HG02870 (cell line): ENCODE results near the gene BAIAP2.

Source experiments
- ATAC-seq: cut with Tn5 transposase; IDR thresholded peaks from one replicate; pipeline ENCODE4 v1.9.1; 2021; ENCODE audit warnings: mild to moderate bottlenecking, moderate library complexity; ENCODE audit not compliant: unreplicated experiment

The BAIAP2 gene

DNA sequence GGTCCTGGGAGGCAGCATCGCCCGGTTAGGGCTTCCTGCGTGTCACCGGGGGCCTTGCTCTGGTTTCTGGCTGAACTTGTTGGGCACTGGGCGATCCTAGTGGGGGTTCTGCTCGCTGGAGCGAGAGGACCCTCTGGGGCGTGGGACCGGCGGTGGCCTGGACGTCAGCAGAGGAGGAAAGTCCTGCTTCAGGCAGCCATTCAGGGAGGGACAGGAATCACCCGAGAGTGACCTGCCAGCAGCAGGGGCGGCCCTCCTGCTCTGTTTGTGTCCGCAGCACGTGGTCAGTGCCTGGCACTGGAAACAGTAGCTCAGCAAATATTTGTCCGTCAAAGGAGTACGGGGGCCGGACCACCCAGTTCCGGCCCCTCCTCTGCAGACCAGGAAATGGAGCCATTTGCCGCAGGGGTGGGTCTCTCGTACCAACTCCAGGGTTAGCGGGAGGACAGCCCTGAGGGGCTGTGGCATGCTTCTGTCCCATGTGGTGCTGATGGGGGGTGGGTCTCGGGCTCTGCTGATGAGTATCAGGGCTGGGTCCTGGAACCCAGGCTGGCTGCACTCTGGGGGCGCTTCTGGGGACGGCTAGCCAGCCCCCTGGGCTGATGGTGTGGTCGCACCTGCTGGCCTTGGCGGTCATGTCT is 48.3 kb downstream of the BAIAP2 start:
- no peak for ATAC-seq

DNA sequence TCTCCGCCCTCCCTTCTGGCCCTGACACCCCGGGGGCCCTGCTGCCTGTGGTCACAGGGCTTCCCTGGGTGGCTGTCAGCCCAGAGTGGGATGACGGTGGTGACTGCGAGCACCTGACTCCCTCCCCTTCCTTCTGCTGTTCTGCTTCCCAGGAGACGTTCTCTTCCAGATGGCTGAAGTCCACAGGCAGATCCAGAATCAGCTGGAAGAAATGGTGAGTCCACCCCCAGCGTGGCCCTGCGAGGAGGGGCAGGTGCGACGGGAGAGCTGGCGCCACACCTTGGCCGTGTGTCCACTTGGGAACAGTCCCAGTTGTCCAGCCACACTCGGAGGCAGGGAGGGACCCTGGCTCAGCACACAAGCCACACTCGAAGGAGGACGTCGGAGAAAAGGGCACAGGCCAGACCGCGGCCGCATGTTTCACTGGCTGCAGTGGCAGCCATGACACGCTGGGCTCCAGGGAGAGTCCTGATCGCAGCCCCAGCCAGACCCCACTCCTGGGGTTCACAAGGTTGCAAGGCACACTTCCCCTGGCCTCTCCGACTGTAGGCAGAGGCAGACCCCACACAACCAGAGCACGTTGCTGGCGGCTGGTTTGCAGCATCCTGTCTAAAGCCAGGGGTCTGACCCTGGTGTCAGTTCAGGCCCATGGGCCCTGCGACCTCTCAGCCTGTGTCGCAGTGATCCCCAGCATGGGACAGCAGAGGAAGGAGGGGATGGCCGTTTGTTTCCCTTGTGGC is 49.9 kb downstream of the BAIAP2 start:
- no peak for ATAC-seq

DNA sequence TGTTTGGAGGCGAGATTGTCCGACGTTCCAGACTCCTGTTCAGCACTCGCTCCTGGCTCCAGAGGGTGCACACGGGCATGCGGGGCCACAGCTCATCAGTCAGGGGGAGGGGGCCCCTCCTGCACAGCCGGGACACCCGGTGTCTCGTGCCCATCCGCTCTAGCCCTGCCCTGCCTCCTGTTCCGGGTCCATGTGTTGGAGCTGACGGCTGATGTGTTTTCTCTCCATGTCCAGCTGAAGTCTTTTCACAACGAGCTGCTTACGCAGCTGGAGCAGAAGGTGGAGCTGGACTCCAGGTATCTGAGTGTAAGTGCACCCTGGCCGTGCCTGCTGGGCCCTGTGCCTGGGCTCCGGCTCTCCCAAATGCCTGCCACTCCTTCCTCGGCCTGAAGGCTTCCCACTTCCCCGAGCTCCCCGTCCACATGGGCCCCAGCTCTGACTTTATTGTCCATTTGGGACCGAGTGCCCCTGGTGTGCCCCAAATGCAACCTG is 50.5 kb downstream of the BAIAP2 start:
- ATAC-seq: no peak

- ATAC-seq: no peak
Measured at GRCh38 chr17:81086789-81087551, 52.0 kb downstream of the BAIAP2 start.

DNA sequence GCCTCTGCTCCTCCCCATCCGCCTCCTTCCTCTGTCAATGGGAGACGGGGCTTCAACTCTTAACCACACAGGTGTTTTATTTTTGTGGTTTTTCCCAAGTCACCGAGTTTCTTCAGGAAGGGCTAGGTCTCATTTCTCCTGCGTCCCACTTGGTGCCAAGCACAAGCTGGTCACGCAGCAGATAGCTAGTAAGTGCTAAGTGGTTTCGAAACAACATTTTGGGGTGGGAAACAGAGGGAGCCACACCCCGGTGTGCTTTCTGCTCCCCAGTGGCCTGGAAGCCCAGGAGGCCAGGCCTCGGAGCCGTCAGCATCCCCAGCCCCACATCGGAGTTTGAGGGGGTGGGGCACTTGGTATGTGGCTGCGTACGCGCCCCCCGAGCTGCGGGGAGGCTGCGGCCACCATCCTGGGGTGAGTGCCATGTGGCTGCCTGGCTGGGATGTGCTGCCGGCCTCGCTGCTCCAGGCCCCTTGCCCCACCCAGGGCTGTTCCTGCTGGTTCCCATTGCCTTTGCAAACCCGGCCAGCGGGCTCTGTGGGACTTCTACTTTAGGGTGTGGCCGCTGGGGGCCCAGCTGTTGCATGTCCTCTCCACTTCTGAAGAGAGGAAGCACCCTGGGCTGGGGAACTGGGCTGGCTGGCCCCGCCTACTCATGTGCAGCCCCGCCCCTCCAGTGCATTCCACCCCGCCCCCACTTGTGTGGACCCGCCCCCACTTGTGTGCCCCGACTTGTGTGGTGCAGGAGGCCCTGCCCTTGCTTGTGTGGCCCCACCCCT is 55.6 kb downstream of the BAIAP2 start:
- no peak for ATAC-seq

GRCh38 chr17:81091154-81091553 is 56.2 kb downstream of the BAIAP2 start:
- no peak for ATAC-seq

GRCh38 chr17:81091774-81092517 is 57.0 kb downstream of the BAIAP2 start:
- ATAC-seq: no peak

DNA sequence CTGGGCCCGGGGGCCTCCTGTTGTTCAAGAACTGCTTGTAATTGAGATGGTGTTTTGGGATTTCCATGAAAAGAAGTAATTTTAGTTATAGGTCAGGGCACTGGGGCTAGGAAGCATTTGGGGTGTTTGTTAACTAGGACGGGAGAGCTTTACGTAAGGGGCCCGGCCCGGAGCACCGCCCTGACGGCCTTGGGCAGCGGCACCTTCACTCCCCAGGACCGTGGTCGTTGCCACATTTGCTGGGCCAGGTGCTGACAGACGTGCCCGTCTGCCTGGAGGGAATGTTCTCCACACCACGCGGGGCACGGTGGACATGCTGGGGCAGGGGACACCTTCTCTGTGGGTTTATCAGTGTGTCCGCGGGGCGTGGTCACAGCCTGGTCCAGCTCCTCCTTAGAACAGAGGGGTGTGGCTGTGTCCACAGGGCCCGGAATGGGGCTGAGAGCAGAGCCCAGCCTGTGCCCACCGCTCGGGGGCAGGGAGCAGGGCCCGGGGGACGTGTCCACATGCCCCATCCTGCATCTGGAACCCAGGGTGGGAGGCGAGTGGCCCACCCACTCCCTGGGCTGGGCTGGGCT is 57.7 kb downstream of the BAIAP2 start:
- no peak for ATAC-seq

- no peak for ATAC-seq
Measured at GRCh38 chr17:81093619-81094508, 58.9 kb downstream of the BAIAP2 start.

- ATAC-seq: no peak
Measured at GRCh38 chr17:81094509-81095382, 59.8 kb downstream of the BAIAP2 start.

- no peak for ATAC-seq
Measured at GRCh38 chr17:81095383-81095762, 60.4 kb downstream of the BAIAP2 start.

GRCh38 chr17:81096741-81097133 is 61.8 kb downstream of the BAIAP2 start:
- no peak for ATAC-seq

GRCh38 chr17:81097134-81097942 is 62.4 kb downstream of the BAIAP2 start:
- ATAC-seq: no peak

GRCh38 chr17:81097943-81098308 is 63.0 kb downstream of the BAIAP2 start:
- no peak for ATAC-seq

- ATAC-seq: no peak
Measured at GRCh38 chr17:81099888-81100287, 64.9 kb downstream of the BAIAP2 start.

GRCh38 chr17:81100668-81101067 is 65.7 kb downstream of the BAIAP2 start:
- ATAC-seq: no peak

- peak; percentile 79 for ATAC-seq
Measured at GRCh38 chr17:81101614-81102306, 66.8 kb downstream of the BAIAP2 start.
